Endometrium (tissue), 2 donors: Measurements from ENCODE around the gene HSPD1.
"Not testable (repeated sequence)": the region's sequence is repeated elsewhere in the genome, so short reads cannot be mapped to it uniquely, and the experiment has no call there.

Experiments used
- FAIRE-seq: peaks from 2 replicates; lab custom pipeline; 2012; peaks lifted over from hg19 to GRCh38; lab: Jason Lieb, UNC
- donor health status: control.
- donor health status: control.

The HSPD1 gene

DNA sequence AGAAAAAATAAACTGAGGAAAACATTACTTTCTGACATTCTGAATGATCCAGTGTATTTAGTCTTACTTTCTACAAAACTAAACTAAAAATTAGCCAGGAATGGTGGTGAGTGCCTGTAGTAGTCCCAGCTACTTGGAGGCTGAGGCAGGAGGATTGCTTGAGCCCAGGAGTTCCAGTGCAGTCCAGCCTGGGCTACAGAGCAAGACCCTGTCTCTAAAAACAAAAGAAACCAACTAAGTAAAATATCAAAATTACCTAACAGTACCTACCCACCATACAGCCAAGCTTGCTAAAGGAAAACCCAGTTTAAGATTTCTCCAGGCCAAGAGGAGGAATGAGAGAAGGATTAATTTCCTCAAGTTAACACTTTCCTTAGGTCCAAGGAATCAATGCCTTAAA lies 2.9 kb downstream of the HSPD1 start:
- no peak for FAIRE-seq

DNA sequence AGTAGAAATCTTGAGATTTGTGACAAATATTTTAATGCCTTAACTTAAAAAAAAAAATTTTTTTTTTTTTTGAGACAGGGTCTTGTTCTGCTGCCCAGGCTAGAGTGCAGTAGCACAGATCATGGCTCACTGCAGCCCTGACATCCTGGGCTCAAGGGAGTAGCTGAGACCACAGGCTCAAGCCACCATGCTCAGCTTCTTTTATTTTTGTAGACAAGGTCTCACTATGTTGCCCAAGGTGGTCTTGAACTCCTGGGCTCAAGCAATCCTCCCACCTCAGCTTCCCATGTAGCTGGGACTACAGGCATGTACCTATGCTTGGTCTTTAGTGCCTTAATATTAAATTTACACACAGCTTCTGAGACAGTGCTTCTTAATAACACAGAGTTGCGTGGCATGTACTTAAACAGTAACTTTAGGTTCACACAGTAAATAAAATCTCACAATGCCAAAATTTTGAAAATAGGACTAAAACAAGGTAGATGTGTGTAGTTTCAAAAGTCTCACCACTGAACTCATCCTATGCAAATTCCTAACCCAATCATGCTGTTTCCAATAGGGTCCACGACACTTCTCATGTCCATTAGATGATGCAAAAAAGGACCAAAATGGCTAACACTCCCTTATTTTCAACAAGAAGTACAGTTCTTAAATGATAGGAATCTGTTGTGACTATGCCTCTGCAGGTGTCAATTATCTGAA lies 4.1 kb downstream of the HSPD1 start:
- no peak for FAIRE-seq

DNA sequence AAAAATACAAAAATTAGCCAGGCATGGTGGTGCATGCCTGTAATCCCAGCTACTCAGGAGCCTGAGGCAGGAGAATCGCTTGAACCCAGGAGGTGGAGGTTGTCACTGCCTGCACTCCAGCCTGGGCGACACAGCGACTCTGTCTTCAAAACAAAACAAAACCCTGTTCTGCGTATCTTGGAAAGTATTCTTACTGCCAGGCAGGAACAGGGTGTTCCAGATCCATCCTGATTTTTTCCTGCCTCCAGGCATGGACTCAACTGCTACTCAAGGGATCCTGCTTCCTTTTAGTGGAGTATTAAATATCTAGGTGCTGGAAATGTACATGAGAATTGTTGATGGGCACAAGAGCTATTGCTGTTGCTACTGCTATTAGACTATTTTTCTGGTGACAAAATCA lies 12.3 kb downstream of the HSPD1 start:
- FAIRE-seq, result no peak

DNA sequence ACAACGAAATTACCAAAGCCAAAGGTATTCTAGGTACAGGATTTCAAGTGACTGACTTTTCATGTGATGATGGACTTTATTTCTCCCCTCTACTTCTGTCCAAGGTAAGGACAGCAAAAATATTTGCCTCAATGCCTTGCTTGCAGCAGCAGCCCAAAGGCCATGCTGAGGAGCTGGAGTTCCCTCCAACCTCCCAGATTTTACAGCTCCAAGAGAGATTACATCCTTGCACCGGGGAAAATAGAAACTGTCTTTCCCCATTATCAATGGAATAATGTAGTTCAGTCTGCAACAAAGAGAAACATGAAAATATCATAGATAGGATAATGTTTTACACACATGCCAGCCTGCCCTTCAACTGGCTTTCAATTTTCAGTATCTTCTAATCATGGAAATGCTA lies 13.5 kb downstream of the HSPD1 start:
- no peak for FAIRE-seq

DNA sequence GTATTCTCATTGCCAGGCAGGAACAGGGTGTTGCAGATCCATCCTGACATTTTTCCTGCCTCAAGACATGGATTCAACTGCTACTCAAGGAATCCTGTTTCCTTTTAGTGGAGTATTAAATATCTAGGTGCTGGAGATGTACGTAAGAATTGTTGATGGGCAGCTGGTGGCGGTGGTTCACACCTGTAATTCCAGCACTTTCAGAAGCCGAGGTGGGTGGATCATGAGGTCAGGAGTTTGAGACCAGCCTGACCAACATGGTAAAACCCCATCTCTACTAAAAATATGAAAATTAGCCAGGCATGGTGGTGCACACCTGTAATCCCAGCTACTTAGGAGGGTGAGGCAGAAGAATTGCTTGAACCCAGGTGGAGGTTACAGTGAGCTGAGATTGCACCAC lies 15.4 kb downstream of the HSPD1 start:
- not testable (repeated sequence) for FAIRE-seq

DNA sequence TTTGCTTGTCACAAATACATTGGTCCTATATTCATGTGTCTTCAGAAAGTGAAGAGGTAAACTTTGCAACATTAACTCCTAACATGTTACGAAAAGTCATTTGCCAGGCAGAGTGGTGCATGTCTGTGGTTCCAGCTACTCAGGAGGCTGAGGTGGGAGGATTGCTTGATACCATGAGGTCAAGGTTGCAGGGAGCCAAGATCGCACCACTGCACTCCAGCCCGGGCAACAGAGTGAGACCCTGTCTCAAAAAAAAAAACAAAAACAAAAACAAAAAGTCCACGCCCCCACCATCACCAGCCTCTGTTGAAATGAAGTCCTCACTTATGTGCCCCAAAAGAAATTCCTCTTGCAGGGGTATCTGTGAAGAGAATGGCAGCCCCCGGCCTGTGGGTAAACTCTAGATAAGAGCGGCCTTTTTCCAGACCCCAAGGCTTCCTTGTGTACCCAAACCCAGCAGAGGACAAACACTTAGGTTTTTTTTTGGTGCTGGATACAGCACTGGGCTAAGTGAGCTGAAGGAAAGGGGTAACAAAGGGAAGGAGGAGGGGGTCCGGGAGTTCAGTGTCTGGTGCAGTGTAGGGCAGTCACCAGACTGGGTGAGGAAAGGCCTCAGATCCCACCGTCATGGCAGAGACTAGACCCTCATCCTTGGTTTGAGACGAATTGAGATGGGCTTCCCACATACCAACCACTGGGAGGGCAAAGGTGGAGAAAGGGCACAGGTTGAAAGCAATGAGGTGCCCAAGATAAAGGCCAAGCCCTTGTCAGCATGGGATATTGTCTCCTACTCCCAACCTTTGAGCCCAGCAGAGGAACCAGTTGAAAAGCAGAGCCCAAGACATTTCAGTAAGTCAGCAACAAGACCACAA lies 19.2 kb downstream of the HSPD1 start:
- no peak for FAIRE-seq

DNA sequence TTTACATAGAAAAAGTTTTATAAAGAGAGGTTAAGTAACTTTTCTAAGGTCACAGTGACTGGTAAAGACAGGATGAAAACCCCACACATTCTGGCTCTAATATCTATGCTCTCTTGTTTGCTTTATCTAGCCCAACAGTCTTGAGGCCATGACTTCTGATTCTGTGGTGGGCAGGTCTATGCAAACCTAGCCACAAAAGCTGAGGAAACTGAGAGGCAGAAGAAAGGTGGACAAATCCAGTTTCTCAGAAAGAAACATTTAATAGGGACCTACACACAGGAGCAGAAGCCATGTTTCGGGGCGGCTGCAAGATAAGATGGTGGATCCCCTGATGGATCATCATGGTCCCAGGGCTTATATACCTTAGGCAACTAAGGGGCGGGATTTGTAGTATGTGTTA lies 21.8 kb downstream of the HSPD1 start:
- no peak for FAIRE-seq

DNA sequence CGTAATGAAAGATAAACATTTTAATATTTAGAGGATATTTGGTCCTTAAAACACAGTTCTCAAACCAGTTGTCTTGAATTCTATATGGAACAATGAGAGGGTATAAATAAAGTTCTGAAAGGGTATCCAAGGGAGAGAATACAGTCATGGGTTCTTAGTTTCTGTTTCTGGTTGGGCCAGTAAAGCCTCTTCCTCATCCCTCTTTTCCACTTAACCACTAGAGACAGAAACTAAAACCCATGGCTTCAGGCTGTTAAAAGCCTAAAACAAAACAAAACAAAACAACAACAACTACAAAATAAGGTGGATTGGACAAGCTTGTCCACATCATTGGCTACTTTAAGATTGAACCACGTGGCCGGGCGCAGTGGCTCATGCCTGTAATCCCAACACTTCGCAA lies 27.5 kb downstream of the HSPD1 start:
- no peak for FAIRE-seq

DNA sequence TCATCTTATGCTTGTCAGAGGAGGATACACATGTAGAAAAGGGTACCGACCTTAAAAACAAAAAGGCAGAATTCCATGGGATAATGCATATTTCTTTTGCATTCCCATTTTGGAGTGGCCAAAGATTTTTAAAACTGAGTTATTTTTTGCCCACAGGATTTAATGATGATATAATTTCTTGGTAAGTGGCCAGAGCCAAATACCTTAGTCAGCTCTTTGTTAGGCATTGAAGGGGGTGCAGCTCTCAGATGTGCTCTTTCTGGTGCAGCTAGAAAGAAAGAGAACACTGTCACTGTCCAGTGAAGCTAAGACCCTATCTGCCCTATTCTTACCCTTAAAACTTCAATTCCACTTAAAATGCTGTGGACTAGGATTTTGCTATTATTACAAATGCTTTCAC lies 35.5 kb downstream of the HSPD1 start:
- no peak for FAIRE-seq

DNA sequence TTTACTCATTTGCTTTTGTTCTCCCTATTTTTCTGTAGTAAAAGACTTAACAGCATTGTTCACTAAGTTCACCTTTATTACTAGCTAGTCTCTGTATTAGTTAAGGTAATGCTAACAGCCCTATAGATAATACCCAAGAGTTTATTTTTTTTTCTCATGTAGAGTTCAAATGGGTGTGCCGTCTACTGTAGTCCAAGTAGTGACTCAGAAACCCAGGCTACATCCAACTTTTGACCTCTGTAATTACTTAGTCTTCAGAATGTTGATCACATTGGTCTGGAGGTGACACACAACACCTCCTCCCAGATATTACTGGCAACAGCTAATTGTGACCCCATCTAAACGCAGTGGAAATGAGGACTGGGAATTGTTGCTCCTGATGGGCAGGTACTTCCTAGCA lies 38.6 kb downstream of the HSPD1 start:
- no peak for FAIRE-seq

DNA sequence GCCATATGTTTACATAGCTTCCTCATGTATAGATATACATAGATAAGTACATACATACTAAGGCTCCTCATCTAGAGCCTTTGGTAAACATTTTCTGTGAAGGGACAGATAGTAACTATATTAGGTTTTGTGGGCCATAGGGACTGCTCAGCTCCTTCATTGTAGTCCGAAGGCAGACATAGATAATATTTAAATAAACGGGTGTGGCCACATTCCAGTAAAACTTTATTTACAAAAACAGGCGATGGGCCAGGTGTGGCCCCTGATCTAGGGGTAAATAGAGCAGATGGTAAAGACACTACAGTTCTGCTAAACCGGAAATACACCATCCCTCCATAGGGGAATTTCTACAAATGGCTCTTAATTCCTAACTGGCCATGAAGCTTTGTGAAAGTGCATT lies 39.0 kb downstream of the HSPD1 start:
- no peak for FAIRE-seq

DNA sequence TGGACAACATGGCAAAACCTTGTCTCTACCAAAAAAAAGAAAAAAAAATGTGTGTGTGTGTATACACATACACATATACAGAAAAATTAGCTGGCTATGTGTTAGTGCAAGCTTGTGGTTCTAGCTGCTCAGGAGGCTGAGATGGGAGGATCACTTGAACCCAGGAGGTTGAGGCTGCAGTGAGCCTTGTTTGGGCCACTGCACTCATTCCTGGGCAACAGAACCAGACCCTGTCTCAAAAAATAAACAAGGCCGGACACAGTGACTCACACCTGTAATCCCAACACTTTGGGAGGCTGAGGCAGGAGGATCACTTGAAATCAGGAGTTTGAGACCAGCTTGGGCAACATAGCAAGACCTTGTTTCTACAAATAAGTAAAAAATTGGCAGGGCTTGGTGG lies 44.2 kb downstream of the HSPD1 start:
- no peak for FAIRE-seq

DNA sequence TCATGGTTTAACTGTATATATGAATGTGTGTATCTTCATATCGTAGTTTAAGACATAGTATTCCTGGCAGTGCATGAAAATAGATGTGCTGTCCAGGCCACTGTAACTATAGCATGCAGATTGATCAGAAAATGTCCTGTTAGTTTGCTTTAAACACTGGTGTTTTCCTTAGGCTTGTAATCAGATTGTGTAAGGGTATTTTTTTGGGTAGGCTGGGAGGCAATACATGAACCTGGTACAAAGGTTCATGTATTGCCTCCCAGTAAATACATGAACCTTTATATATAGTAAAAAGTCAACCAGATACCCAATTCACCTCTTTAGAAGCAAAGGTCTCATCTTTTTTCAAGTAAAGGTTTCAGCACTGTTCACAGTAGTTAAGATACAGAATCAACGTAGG lies 44.7 kb downstream of the HSPD1 start:
- FAIRE-seq, result no peak

DNA sequence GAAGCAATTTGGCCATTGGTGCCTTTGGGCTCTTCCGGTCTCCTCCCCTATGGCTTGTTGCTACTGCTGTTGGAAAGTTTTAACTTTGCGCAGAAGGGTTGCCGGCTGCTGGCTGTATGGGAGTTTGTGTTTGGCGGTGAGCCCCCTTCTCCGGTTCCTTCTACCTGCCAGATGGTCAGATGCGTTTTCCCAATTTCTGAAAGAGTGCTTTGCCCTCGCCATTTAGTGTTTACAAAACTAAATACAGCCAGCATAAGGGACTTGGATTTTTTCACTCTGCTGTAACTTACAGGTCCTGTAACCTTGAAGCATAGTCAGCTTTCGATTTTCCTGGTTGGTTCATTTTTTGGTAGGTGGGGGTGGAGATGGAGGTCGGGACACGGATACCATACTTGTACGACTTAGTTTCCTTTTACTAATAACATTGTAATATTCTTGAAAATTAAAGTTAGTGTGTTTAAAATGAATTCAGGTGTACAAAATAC lies 45.7 kb downstream of the HSPD1 start:
- no peak for FAIRE-seq

DNA sequence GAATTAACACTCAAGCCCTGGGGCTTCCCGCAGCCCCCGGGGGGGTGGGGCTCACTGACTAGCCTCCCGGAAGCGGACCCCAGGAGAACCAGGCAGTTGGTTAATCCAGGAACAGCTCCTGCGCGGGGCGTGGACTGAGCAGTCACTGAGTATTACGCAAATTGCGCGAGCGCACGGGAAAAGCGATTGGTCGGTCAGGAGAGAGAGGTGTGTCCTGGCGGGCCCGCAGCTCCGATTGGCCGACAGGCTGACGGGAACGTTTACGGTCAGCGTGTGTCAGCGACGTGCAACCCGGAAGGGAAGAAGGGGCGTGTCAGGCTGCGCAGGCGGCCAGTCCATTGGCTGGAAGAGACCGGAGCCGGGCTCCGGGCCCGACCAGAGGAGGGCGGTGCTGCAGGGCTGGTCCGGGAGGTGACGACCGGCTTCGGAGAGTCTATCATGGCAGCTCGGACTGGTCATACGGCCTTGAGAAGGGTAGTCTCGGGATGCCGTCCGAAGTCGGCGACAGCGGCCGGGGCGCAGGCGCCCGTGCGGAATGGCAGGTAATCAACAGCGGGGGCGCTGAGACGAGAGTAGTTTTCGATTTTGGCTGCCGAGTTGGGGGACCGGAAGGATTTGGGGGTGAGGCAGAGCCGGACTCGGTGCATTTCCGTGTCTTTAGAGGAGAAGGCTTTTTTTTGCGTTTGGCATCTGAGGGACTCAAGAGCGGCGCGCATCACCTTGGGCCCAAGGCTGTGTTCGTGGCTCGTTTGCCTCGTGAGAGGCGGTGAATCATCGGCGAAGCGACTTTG lies 46.3 kb downstream of the HSPD1 start, which contains the start of gene COQ10B:
Gene COQ10B, plus strand, starts transcription at position 430 of the 791 bp plus-strand sequence. Its CDS starts 9 bp downstream, at position 439.
- FAIRE-seq, result peak; percentile 96

DNA sequence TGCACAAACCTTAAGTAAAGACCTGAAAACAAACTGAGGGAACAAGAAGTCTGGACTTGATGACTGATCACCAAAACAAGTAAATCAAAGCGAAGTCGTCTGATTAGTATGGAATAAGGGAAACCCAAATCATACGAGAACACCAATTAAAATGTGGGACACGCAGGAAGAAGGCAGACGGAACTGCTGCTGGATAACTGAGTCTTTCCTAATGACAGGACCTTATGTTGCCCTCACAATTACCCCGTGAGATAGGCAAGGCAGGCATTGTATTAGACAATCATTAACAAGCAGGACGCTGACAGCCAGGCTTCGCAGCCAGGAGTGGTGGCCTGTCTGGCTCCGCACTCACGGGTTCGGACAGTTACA lies 46.9 kb downstream of the HSPD1 start:
- no peak for FAIRE-seq

DNA sequence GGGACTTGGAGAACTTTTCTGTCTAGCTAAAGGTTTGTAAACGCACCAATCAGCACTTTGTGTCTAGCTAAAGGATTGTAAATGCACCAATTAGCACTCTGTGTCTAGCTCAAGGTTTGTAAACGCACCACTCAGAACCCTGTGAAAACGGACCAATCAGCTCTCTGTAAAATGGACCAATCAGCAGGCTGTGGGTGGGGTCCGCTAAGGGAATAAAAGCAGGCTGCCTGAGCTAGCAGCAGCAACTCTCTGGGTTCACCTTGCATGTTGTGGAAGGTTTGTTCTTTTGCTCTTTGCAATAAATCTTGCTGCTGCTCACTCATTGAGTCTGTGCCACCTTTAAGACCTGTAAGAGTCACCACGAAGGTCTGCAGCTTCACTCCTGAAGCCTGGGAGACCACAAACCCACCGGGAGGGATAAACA lies 48.7 kb downstream of the HSPD1 start:
- not testable (repeated sequence) for FAIRE-seq

DNA sequence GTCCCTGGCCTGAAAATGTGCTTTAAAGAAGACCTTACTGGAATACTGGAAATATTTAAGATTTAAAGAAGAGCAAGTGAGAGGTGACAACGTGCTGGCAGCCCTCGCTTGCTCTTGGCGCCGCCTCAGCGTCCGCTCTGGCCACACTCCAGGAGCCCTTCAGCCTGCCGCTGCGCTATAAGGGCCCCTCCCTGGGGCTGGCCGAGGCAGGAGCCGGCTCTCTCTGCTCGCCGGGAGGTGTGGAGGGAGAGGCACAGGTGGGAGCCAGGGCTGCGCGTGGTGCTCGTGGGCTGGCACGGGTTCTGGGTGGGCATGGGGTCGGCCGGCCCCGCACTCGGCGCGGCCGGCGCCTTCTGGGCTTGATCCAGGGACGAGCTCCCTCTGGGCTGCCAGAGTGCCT lies 49.2 kb downstream of the HSPD1 start:
- no peak for FAIRE-seq

DNA sequence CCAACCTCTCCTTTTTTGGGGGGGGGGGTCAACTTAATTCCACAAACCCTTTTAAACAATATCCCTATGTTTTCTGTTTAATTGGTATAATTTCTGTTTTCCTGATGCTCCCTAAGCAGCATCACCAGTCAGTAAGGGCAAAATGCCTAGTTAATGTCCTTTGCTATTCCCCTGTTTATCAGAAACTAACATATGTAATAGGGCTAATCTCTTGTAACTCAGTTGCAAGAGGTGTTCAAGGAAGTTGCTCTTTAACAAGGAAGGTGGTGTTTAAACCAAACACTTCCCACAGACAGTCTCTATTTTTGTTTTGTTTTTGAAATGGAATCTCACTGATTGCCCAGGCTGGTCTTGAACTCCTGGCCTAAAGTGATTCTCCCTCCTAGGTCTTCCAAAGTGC lies 52.8 kb downstream of the HSPD1 start:
- no peak for FAIRE-seq

DNA sequence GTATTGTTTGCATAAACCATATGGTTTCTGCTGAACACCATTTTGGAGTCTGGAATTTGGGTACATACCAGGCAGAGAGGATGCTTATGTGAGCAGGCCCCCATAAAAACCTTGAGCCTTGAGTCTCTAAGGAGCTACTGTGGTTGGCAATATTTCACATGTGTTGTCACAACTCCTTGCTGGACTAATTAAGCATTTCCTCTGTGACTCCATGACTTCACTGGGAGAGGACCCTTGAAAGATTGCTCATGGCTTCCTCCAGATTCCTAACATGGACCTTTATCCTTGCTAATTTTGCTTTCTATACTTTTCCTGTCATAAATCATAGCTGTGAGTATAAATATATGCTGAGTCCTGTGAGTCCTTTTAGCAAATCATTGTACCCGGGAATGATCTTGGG lies 53.9 kb downstream of the HSPD1 start:
- no peak for FAIRE-seq

DNA sequence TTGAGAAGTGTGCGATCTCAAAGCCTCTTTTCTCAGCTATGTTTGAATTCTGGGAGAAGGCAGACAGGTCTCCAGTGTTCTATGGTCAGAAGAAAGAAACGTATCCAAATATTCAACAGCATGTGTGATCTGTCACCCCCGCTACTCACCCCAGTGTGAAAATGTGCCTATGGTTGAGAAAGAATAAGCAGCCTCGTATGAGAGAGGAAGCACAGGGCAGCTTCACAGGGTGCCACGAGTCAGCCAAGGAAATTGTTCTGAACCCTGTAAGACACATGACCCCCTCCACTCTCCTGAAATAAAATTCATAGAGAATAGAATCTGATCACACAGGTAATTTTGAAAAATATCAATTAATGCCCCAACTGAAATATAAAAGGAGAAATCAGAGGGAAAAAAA lies 56.8 kb downstream of the HSPD1 start:
- FAIRE-seq, result no peak

DNA sequence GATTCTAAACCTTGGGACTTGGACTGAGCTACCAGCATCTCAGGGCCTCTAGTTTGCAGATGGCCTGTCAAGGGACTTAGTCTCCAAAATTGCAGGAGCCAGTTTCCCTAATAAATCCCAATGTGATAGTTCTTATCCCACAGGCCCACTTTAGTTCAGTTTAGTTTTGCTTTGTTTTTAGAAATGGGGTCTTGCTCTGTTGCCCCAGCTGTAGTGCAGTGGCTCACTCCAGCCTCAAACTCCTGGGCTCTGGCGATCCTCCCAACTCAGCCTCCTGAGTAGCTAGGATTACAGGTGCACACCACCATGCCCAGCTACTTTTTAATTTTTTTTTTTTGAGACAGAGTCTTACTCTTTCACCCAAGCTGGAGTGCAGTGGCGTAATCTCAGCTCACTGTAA lies 62.3 kb downstream of the HSPD1 start:
- FAIRE-seq, result no peak
